ENCODE results near the gene PKNOX1.
"Not testable (repeated sequence)": the region's sequence is repeated elsewhere in the genome, so short reads cannot be mapped to it uniquely, and the experiment has no call there.

DNA sequence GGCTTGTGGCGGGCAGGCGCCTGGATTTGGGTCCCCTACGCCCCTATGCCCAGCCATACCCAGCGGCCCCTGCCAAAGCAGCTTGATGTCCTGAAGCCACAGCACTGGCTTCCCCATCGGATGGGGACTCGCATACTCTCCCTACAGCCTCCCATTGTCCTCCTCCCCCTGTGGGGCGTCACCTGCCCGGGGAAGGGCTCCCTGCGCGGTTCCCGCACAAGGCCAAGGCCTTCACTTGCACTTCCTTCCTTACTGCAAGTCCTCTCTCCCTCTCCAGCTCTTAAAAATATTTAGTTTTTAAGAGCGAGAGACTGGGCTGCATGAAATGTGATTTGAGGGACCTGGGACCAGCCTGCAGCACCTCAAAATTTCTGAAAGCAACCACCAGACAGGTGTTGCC lies 92.3 kb downstream of the PKNOX1 start:
- TF ChIP-seq, protein P1, sequence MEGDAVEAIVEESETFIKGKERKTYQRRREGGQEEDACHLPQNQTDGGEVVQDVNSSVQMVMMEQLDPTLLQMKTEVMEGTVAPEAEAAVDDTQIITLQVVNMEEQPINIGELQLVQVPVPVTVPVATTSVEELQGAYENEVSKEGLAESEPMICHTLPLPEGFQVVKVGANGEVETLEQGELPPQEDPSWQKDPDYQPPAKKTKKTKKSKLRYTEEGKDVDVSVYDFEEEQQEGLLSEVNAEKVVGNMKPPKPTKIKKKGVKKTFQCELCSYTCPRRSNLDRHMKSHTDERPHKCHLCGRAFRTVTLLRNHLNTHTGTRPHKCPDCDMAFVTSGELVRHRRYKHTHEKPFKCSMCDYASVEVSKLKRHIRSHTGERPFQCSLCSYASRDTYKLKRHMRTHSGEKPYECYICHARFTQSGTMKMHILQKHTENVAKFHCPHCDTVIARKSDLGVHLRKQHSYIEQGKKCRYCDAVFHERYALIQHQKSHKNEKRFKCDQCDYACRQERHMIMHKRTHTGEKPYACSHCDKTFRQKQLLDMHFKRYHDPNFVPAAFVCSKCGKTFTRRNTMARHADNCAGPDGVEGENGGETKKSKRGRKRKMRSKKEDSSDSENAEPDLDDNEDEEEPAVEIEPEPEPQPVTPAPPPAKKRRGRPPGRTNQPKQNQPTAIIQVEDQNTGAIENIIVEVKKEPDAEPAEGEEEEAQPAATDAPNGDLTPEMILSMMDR (IDR thresholded peaks at IDR 0.05; ENCODE audit: insufficient read depth, low read length, poor library complexity, severe bottlenecking) = not testable (repeated sequence)
- not testable (repeated sequence) for TF ChIP-seq EZH2phosphoT487 (conservative IDR thresholded peaks at IDR 0.05; ENCODE audit: low read length)
